Choroid plexus epithelial cell (primary cell): ENCODE results near the gene MASP1.
"Not testable (repeated sequence)": the region's sequence is repeated elsewhere in the genome, so short reads cannot be mapped to it uniquely, and the experiment has no call there.

Experiments
- DNase-seq: peaks from one replicate; pipeline ENCODE4 v3.0.0-alpha.2; 2010; ENCODE audit warnings: low read depth
- H3K4me3 ChIP-seq: 2 replicates; pipeline ENCODE4 v1.5.1; 2011; ENCODE audit warnings: low read depth, mild to moderate bottlenecking, control low read depth, low read length, moderate library complexity
- CTCF ChIP-seq: conservative IDR thresholded peaks from 2 replicates; pipeline ENCODE4 v1.5.1; 2011; ENCODE audit warnings: low read depth, mild to moderate bottlenecking, control low read depth, inconsistent platforms, low read length, moderate library complexity

The MASP1 gene

GRCh38 chr3:187209491-187209890 is 82.0 kb downstream of the MASP1 start:
- DNase-seq = no peak
- H3K4me3 ChIP-seq = no peak overlapping the region
- TF ChIP-seq CTCF = no peak

GRCh38 chr3:187208159-187208558 is 83.4 kb downstream of the MASP1 start:
- TF ChIP-seq CTCF = no peak
- peak; percentile 32 for DNase-seq
- no peak overlapping the region for H3K4me3 ChIP-seq

GRCh38 chr3:187207624-187208023 is 83.9 kb downstream of the MASP1 start:
- no peak for DNase-seq
- TF ChIP-seq CTCF = no peak
- H3K4me3 ChIP-seq = no peak overlapping the region

- H3K4me3 ChIP-seq = no peak overlapping the region
- no peak for TF ChIP-seq CTCF
- no peak for DNase-seq
These were observed 84.5 kb downstream of the MASP1 start for GRCh38 chr3:187207062-187207461.

- TF ChIP-seq CTCF = no peak
- no peak overlapping the region for H3K4me3 ChIP-seq
- DNase-seq = no peak
These were observed 85.9 kb downstream of the MASP1 start for GRCh38 chr3:187205683-187206082.

GRCh38 chr3:187199463-187200050 is 92.0 kb downstream of the MASP1 start:
- not testable (repeated sequence) for DNase-seq, H3K4me3 ChIP-seq

- TF ChIP-seq CTCF = no peak
- no peak overlapping the region for H3K4me3 ChIP-seq
- no peak for DNase-seq
These were observed 93.0 kb downstream of the MASP1 start for GRCh38 chr3:187198490-187198889.

- H3K4me3 ChIP-seq = no peak within 1 kb of the TSS
- no peak for TF ChIP-seq CTCF
- DNase-seq = no peak
These were observed 94.2 kb downstream of the MASP1 start, which contains the start of gene RTP1 for GRCh38 chr3:187197335-187197649. Gene RTP1 (plus strand): TSS chr3:187197486. CDS start chr3:187197516, 30 bp downstream.
